ENCODE measurements around the gene SYT17. TPM values are rescaled to one million over a fixed set of nuclear protein-coding genes. Genes with fewer than 3 reads are reported as not detected.

SYT17 gene
- total RNA-seq, 1 experiment from 2014 or later: 36.6 TPM

- H3K4me2 ChIP-seq: no peak overlapping the region
These were observed 63.8 kb downstream of the SYT17 start for GRCh38 chr16:19231881-19232280.

GRCh38 chr16:19232988-19233387 lies 64.9 kb downstream of the SYT17 start:
- no peak overlapping the region for H2AFZ ChIP-seq
- no peaks in the 10 kb centered on the region for H3K9me2 ChIP-seq (ENCODE audit: insufficient read depth)
- H4K20me1 ChIP-seq (ENCODE audit: insufficient read depth): no peaks in the 10 kb centered on the region
- no peak for DNase-seq
- no peak overlapping the region for H3K4me2 ChIP-seq
- ChIA-PET CTCF (no interaction called here), POLR2A (ENCODE audit: unreplicated experiment) (no interaction called here)
- TF ChIP-seq EZH2 (IDR thresholded peaks at IDR 0.05; ENCODE audit: low read depth) (no peak), CTCF (conservative IDR thresholded peaks at IDR 0.05) (no peak)
- H3K36me3 ChIP-seq (ENCODE audit: low read depth): peaks cover 3% of the 10 kb centered on the region; the same call in 1 of the 2 replicates
- no peak overlapping the region for H3K27ac ChIP-seq
- no peaks in the 10 kb centered on the region for H3K27me3 ChIP-seq (ENCODE audit: insufficient read depth, low read depth)
- H3K9me3 ChIP-seq (ENCODE audit: insufficient read depth, low read depth): 0 out of 2 replicates have a peak, but pooled peaks cover 10% of the 10 kb centered on the region
- BruUV-seq (replicated peaks): no TSS peak
- peaks cover 20% of the 10 kb centered on the region for H3K4me1 ChIP-seq (replicated peaks; ENCODE audit: insufficient read depth)
- no peaks in the 10 kb centered on the region for H3K79me2 ChIP-seq (ENCODE audit: low read depth)
- intact Hi-C loops (cut with micrococcal nuclease; ENCODE audit: unreplicated experiment): no loop called here
- peaks cover 14% of the 10 kb centered on the region; the same call in 1 of the 2 replicates for H3F3A ChIP-seq (ENCODE audit: insufficient read depth, low read depth)
- no peak overlapping the region for H3K4me3 ChIP-seq

More at GRCh38 chr16:19231881-19232280, 63.8 kb downstream of the SYT17 start:
- Histone ChIP-seq H3K9me2 (ENCODE audit: insufficient read depth) (no peaks in the 10 kb centered on the region), H3K79me2 (ENCODE audit: low read depth) (no peaks in the 10 kb centered on the region), H3K36me3 (ENCODE audit: low read depth) (peaks cover 3% of the 10 kb centered on the region; the same call in 1 of the 2 replicates), H4K20me1 (ENCODE audit: insufficient read depth) (no peaks in the 10 kb centered on the region), H2AFZ (no peak overlapping the region), H3K27ac (no peak overlapping the region), H3K9me3 (ENCODE audit: insufficient read depth, low read depth) (0 out of 2 replicates have a peak, but pooled peaks cover 10% of the 10 kb centered on the region), H3K4me3 (no peak overlapping the region), H3K27me3 (ENCODE audit: insufficient read depth, low read depth) (no peaks in the 10 kb centered on the region), H3K4me1 (replicated peaks; ENCODE audit: insufficient read depth) (peaks cover 16% of the 10 kb centered on the region), H3F3A (ENCODE audit: insufficient read depth, low read depth) (peaks cover 10% of the 10 kb centered on the region; the same call in 1 of the 2 replicates)
- no peak for DNase-seq
- ChIA-PET POLR2A (ENCODE audit: unreplicated experiment) (no interaction called here), CTCF (no interaction called here)
- BruUV-seq (replicated peaks): no TSS peak
- no peak for TF ChIP-seq EZH2 (IDR thresholded peaks at IDR 0.05; ENCODE audit: low read depth)
- no peak for TF ChIP-seq CTCF (conservative IDR thresholded peaks at IDR 0.05)
- intact Hi-C loops (cut with micrococcal nuclease; ENCODE audit: unreplicated experiment): no loop called here

GRCh38 chr16:19235478-19235877 lies 67.4 kb downstream of the SYT17 start:
- ChIA-PET CTCF (no interaction called here), POLR2A (ENCODE audit: unreplicated experiment) (no interaction called here)
- Histone ChIP-seq H3K79me2 (ENCODE audit: low read depth) (no peaks in the 10 kb centered on the region), H2AFZ (no peak overlapping the region), H3K9me2 (ENCODE audit: insufficient read depth) (no peaks in the 10 kb centered on the region), H3K9me3 (ENCODE audit: insufficient read depth, low read depth) (0 out of 2 replicates have a peak, but pooled peaks cover 10% of the 10 kb centered on the region), H3K4me3 (no peak overlapping the region), H3K4me2 (no peak overlapping the region), H3K27me3 (ENCODE audit: insufficient read depth, low read depth) (no peaks in the 10 kb centered on the region), H4K20me1 (ENCODE audit: insufficient read depth) (no peaks in the 10 kb centered on the region), H3F3A (ENCODE audit: insufficient read depth, low read depth) (peaks cover 14% of the 10 kb centered on the region; the same call in 1 of the 2 replicates), H3K36me3 (ENCODE audit: low read depth) (peaks cover 3% of the 10 kb centered on the region; the same call in 1 of the 2 replicates), H3K27ac (peak overlapping the region; percentile 75; the same call in 1 of the 2 replicates), H3K4me1 (replicated peaks; ENCODE audit: insufficient read depth) (peaks cover 20% of the 10 kb centered on the region)
- TF ChIP-seq EZH2 (IDR thresholded peaks at IDR 0.05; ENCODE audit: low read depth): no peak
- no peak for TF ChIP-seq CTCF (conservative IDR thresholded peaks at IDR 0.05)
- intact Hi-C loops (cut with micrococcal nuclease; ENCODE audit: unreplicated experiment): loop anchor here (5.0 kb wide), 2 partner anchors 47 to 142 kb away; no protein-coding TSS in a partner anchor
- no TSS peak for BruUV-seq (replicated peaks)
- no peak for DNase-seq

Measured in PC-9 (cell line).